NCI-H2029 treated with DMSO at 0.1 percent for 48 hours (cell line): ENCODE data around the gene HNRNPAB.
"Not testable (repeated sequence)": the region's sequence is repeated elsewhere in the genome, so short reads cannot be mapped to it uniquely, and the experiment has no call there.

Experiments used
- DNase-seq: peaks from one replicate; lab custom pipeline; 2025; lab: John Stamatoyannopoulos, UW

HNRNPAB gene

DNA sequence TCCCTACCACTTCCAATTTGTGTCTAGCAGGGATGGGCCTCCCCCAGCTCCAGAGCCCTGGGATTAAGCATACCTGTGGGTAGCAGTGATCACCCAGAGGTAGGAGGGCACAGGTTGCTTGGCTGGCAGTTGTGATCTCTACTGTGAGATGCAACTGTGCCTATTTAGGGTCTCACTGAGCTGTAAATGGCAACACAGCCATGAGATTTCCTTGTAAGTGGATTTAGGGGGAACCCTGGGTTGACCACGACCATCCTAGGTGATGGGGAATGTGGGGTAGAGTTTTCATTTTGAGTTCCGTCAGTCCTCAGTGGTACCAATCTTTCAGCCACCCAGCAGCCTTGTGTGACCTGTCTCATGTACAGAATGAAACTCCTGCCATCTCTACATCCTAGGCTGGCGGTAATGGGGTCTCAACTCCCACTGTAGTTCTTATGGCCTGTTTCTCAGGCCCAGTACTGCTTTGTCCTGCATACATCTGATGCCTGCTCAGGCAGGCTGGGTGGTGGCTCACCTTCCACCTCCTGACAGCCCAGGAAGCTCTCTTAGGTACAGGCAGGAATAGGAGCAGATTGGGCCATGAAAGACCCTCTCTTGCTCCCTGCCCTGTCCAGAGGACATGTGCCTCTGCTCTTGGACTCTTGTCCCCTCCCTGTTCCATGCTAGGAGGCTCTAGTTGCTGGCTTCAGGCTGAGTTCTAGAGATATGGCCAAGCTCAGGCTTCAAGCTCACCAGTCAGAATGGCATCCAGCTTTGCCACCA, 8.1 kb downstream of the HNRNPAB start:
- DNase-seq = no peak

DNA sequence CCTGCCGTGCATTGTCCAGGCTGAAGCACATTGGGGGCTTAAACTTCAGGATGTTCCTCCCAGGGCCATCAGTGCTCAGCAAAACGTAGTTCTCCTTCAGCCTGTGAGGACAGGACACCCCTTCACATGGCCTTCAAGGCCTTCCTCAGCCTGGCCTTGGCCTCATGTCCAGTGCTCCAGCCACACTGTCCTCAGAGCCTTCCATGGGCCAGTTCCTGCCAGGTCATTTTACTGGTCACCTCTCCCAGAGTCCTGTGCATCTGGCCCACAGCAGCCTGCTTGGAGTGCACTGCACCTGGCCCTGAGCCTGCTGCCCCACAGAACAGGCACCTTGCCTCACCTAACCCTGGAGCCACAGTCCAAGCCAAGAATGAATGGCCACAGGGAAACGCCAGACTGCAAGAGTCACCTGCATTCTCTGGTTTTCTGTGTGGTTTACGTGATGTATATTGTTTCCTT, 8.7 kb downstream of the HNRNPAB start:
- no peak for DNase-seq

DNA sequence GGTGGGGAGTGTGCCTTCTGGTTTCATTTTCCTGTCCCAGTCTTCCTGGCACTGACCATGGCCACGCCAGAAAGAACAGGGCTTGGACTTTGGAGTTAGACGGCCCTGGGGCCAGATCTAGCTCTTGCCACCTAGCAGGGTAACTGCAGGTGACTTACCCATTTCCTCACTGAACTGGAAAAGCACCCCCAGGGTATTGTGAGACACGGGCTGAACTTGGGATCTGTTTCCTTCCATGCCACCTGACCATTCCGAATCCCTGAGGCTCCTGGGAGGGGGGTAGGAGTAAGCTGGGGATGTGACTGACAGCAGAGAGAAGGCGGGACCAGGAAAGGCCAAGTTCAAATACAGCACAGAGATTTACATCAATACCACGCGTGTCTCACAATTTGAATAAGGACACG, 9.4 kb downstream of the HNRNPAB start:
- no peak for DNase-seq

DNA sequence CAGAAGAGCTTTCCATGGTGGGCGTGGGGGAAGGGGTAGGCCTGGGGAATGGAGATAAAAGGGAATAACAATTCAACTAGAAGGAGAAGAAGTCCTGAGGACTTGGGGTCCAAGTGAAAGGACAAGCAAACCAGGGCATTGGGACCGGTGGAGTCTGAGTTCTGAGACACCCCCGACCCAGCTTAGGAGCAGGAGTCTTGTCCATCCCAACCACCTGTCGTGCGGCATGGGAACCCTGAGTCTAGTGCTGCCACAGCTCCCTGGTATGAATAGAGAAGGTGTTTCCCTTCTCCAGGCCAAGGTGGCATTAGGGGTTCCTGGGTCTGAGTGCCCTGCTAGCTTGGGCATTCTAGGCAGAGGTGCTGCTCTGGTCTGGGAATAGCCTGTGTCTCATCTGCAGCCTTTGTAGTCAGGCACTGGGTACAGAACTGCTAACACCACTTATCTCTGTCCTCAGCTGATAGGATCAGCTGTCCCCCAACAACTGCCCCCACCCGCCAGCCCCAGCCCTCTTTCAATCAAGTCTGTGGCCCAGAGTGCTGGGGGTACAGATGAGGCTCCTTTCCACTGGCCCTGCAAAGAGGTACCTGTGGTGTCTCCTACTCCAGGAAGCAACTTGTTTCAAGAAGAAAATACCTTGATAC, 9.9 kb downstream of the HNRNPAB start:
- no peak for DNase-seq

DNA sequence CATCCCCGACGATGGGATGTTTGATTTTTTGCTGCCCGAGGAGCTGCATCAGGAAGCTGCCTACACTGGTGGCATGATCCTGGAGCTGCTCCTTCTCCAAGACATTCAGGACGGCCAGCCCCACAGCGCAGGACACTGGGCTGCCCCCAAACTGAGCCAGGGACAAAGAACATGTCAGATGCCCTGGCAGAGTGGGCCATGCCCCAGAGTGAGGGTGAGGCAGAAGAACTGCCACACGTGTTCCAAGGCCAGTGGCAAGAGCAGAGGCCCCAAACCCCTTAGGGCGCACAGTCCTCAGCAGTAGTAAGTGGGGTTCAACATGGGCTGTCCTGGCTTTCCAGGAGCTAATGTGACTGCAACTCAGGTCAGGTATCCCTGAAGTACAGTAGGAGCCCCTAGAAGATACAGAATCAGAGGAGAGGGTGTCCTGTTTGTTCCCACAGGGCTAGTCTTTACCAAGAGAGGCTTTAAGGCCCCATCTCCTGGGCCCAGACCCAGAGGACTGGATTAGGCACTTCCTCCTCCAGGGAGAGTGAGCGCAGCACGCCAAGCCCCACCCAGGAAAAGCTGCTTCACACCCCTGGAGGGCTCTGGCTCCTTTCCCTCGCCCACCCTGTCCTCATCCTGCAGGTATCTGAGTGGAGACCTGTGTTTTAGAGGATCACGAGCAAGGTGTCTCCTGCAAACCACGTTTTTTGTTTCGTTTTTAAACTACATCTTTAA, 11.1 kb downstream of the HNRNPAB start:
- DNase-seq = no peak

DNA sequence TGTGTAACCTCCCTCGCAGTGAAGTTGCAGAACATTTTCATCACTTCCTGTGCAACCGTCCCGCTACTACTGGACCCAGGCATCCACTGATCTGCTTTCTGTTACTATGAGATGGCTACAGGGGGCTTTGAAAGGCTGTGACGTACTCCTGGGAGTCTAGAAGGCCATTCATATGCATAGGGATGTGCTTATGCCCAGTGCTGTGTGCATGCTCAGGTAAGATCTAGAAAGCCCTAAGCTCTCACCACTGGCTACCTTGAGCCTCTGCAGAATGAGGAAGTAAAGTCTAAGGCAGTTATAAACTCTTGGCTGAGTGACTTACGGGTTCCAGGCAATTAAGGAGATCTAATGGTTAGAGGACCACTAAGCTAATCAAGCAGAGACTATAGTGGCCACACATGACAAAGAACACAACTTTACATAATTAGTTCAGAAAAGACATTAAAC, 11.8 kb downstream of the HNRNPAB start:
- DNase-seq = no peak

DNA sequence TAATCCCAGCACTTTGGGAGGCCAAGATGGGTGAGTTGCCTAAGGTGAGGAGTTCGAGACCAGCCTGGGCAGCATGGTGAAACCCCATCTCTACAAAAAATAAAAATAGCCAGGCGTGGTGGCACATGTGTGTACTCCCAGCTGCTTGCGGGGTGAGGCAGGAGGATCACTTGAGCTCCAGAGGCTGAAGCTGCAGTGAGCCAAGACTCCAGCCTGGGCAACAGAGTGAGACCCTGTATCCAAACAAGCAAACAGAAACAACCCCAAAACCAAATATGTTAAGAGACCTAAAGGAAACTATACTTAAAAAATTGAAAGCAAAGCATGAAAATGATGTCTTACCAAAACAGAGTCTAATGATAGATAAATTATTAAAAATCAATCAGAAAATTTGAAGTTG, 12.4 kb downstream of the HNRNPAB start:
- DNase-seq = no peak

DNA sequence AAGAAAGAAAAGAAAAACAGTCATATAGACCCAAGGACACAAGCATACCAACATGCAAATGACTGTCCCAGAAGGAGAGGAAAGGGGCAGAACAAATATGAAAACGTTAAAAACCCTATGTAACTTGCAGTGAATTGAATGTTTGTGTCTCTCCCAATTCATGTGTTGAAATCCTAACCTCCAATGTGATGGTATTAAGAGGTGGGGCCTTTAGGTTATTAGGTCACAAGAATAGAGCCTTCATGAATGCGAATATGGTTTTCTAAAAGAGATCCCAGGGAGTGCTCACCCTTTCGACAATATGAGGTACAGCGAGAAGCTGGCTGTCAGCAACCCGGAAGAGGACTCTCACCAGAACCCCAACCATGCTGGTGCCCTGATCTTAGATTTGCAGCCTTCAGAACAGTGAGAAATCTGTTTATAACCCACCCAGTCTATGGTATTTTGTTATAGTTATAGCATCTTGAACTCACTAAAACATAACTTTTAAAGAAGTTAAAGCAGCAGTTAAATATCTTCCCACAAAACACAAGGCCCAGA, 14.0 kb downstream of the HNRNPAB start:
- DNase-seq = no peak

DNA sequence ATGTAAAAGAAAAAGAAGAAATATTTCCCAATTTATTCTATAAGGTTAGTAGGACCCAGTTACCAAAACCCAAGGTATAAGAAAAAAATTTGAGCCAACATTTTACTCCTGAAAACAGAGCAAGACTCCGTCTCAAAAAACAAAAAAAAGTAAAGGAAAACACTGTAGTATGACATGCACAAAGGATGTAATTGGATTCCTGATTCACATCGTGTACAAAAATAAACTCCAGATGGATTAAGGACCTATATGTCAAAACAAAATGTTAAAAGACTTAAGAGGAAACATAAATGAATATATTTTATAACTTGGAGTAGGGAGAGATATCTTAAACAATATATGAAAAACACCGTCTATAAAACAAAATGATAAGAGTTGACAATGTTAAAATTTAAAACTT, 14.5 kb downstream of the HNRNPAB start:
- no peak for DNase-seq

DNA sequence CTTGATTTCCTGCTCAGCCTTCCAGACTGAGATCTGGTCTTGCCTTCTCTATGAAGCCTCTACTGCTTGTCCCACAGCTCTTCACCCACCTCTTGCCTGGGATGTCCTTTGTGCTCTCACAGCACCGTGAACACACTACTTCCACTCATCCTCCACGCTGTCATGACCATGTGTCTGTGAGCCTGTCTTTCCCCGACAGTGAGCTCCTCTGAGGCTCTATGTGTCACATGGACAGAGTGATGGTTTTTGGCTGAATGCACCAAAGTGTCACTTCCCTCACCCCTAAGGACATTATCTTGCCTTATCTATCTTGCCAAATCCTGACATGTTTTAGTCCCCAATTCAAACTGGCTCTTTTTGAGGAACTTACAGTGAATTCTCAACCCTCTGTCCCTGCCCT, 16.9 kb downstream of the HNRNPAB start:
- no peak for DNase-seq

DNA sequence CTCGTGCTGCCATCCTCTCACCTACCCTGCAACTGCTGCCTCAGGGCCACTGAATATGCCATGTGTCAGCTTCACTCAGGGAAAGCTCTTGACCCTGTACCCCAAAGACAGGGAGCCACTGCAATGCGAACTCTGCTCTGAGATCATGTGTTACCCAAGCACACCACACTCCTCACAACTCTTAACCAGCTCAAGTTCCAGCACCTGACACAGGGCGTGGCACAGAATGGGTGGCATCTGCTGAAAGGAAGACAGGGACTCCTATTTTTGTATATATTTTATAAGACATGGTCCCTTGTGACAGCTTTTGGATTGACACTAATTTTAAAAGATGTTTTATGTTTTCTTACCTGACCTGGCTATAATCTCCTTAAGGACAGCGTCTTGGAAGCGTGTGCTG, 17.5 kb downstream of the HNRNPAB start:
- DNase-seq = no peak

DNA sequence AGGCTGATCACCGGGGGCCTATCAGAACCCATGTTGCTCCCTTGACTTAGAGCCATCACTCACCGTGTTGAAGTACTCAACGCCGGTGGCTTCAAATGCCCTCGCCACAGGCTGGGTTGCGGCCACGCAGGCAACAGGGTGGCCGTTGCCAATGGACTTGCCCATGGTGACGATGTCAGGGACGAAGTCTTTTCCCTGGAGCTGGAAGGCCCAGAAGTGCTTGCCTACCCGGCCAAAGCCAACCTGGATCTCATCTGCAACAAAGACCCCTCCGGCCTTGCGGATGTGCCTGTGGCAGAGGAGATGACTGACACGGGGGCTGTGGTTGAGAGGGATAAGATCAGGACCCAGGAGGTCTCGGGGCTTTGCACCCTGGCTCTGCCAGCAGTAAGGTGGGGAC, 18.0 kb downstream of the HNRNPAB start:
- no peak for DNase-seq

DNA sequence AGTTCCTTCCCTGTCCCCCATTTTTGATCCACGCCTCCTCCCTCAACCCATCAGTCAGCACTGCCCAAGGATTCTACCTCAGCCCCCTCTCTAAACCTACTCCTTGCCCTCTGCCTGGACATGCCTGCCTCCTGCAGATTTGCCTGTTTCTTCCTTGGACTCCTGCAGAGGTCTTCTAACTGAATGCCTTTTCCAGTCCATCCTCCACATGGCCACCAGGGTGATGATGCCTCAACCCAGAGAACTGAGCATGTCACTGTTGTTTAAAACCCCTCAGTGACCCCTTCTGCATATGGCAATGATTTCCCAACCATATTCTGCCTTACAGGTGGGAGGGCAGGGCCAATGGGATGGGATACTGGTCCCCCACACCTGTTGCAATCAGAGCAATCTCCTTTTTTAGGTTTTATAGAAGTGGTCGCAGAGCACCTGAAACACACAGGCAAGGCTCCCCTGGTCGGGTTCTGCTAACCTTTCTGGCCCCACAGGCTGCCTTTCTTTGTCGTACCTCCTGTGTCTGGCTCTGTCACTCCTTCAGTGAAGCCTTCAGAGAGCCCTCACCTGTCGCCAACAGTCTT, 19.0 kb downstream of the HNRNPAB start:
- no peak for DNase-seq

DNA sequence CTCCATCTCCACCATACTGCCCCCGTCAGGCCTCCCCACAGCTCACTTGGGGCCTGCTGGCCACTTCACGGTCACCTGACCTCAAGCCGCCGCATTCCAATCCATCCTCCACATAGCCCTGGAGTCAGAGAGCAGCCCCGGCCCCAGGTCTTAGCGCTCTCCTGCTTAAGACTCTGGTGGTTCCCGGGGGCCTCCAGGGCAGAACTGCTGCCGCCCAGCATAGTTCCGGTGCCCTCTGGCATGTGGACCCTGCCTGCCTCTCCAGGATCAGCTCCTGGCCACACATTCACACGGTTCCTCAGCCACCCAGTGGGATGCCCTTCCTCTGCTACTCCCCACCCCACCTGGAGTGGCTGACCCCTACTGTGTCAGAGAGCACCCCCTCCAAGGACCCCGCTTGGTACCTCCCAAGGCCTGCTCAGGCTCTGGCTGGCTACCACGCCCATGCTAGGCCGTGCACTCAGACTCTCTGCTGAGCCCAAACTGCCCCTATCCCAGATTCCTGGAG, 19.5 kb downstream of the HNRNPAB start:
- DNase-seq = no peak

DNA sequence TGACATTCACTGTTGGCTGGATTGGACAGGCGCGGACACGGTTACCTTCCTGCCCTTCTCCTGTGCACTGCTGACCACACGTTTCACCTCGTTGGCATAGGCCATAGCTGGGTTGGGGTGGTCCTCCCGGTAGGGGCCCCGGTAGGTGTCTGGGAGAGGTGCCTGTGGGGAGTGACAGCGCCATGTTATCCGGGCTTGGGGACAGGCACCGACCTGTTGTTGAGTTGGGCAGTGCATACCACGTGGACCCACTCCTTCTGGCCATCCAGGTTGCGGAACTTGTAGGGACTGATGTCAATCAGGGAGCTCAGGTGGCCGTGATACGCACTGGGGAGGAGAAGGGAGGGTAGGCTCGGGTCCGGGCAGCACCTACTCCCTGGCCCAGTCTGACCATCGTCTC, 20.1 kb downstream of the HNRNPAB start:
- DNase-seq = no peak

DNA sequence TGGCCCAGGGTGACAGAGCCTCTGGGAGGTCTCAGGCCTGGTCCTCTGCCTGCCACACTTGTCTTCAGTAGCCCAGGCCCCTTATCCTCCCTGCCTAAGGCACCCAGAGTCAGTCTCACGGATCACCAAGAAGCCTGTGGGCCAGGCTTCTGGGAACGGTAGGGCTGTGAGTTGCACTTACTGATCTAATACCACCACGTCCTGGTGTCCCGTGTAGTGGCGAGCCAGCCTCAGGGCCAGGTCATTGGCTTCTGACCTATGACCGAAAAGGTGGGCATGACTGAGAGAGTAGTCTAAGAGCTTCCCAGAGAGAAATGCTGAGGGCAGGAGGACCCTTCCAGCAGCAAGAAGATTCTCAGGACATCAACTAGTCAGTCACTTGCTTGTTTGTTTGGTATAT, 20.8 kb downstream of the HNRNPAB start:
- DNase-seq = no peak

DNA sequence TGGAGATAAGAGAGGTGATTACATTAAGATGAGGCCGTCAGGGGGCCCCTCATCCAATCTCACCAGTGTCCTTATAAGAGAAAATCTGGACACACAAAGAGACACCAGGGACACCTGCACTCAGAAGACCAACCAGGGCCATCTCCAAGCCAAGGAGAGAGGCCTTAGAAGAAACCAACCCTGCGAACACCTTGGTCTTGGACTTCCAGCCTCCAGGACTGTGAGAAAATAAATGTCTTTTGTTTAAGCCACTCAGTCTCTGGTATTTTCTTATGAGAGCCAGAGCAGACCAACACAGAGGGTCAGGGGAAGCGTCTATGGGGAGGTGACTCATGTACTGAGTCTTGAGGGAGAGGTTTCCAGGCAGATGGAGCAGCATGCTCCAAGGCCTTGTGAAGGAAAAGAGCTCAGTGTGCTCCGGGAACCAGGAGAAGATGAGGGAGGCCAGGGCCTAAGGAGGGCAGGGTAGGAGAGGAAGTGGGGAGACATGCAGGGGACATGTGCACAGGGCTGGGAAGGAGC, 22.9 kb downstream of the HNRNPAB start:
- no peak for DNase-seq

DNA sequence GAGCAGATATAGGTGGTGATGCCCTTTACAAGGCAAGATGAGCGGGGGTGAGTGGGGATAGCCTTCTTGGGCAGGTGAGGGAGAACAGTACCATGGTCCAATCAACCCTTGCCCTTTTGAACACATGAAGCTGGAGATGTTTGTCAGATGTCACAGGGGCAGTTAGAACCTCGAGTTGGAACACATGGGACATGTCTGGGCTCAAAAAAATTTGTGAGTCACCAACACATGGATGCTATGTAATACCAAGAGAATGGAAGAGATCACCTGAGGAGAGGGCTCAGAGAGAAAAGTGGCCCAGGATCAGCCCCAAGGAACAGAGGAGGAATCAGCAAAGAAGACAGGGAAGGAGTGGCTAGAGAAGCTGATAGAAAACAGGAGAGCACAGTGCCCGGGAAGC, 23.6 kb downstream of the HNRNPAB start:
- no peak for DNase-seq

DNA sequence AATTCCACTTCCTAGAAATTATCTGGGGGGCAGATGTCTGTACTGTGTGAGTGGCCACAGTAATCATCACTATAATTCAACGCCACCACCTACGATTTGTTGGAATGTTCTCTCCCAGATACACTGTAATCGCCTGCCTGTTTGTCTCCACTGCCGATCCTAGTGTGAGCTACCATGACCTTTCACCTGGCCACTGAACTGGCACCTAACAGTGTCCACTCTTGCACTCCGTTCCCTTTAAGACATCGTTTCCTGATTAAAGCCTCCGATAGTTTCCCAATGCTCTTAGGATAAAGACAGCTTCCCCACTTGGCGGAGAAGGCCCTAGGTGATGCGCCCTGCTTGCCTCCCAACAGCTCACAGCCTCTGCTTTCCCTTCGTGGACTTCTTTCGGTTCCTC, 24.3 kb downstream of the HNRNPAB start:
- DNase-seq = no peak

DNA sequence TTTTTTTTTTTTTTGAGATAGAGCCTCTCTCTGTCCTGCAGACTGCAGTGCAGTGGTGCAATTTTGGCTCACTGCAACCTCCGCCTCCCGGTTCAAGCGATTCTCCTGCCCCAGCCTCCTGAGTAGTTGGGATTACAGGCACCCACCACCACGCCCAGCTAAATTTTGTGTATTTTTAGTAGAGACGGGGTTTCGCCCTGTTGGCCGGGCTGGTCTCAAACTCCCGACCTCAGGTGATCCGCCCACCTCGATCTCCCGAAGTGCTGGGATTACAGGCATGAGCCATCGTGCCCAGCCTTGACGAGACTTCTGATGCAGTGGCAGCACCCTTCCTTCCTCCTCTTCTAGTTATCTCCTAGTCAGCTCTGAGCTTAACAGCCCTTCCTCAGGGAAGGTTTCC, 24.8 kb downstream of the HNRNPAB start:
- DNase-seq = not testable (repeated sequence)

DNA sequence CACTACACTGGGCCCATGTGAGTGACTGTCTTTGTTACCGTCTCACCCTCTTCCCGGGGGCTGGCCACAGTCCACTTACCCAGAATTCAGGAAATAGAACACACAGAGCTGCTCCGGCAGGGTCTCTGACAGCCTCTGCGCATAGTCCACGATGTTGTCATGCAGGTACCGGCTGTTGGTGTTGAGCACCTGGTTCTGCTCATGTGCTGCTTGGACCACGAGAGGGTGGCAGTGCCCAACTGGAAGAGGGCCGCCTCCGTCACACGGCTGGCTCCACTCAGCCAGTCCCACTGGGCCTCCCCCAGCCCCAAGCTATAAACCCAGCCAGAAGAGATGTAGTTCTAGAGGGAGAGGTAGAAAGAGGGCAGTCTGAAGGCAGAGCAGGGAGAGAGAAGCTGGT, 25.5 kb downstream of the HNRNPAB start:
- DNase-seq = no peak
